Brain pericyte (primary cell): ENCODE results near the gene HDAC2.
"Not testable (repeated sequence)": the region's sequence is repeated elsewhere in the genome, so short reads cannot be mapped to it uniquely, and the experiment has no call there.

Source experiments
- DNase-seq: peaks from one replicate; pipeline ENCODE4 v3.0.0-alpha.2; 2012; ENCODE audit warnings: low read depth, low spot score

The HDAC2 gene

DNA sequence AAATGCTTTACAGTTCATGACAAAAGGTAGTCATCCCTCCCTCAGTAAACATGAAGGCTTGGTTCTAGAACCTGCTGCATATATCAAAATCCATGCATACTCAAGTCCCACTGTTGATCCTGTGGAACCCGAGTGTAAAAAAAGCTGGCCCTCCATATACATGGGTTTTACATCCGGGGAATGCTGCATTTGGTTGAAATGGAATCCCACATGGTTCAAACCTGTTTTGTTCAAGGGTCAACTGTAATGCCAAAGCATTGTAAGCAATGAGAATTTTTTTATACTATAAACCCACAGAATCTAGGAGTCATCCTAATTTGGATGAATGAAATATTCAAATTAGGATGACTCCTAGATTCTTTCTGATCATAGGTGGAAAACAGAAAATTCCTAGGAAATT is 5.9 kb upstream of the HDAC2 start:
- DNase-seq, result no peak

DNA sequence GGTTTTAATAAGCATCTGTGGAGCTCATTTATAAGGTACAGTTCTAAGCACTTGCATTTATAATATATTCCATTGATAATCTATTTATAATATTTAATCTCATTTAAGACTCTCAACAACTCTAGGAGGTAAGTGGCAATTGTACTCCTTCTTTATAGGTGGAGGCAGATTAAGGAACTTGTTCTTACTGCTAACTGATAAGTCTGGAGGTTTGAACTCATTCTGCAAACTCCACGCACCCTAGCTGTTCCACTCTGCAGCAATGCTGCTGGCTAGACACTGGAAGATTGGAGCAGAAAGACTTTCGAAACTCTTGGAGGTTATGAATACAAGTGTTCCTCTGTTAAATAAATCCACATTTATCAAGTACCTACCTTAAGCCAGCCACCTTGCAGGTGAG is 793 bp upstream of the HDAC2 start:
- DNase-seq, result no peak

DNA sequence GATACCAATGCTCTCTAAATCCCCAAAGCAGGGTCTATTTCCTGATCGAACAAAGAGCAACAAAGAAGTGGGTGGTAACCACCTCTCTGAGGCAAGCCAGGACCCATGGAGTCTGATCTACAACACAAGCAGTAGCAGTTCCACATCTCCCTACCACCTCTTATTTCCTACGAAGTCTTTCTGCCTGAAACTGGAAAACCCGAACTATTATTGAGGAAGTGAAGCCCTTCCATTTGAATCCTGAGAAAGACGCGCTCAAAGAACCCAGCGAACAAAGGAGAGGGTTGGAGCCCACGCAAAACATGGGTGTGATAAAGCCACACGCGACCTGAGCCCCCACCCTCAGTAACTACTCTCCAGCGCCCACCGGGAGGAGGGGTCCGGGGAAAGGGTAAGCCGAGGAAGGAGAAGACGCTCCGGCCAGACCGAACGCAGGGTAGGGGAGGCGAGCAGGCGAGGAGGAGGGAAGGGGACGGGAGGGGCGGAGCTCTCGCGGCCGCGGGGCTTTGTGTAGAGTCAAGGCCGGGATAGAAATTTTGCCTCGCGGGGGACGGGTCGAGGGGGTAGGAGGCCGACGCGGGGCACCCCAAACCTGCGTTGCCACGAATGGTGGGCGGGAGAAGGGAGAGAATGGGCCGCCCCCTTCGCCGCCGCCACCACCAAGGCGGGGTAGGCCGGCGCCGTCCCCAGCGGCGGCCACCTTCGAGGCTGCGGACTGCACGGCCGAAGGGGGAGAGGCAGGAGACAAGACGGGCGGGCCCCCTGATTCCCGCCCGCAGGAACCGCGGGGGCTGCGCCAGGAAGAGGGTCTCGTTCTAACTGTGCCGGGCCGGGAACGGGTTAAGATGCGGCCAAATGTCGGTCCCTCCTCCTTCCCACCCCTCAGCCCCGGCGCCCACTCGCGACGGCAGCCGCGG is 802 bp downstream of the HDAC2 start:
- no peak for DNase-seq

DNA sequence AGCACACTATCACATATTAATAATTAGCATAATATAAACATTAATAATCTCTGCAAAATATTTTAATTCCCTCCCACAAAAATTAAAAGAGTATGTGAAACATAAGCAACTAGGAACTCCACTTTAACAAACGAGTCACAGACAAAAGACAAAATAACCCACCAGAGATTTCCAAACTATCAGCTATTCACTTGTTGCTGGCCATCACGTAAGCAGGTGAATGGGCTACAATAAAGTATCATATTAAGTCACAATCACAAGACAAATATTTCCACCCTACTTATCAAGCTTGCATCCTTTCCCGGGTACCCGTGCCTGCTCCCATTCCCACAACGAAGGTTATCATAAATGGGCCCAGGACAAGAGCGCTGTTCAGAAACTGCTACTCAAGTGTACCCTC is 2.5 kb downstream of the HDAC2 start:
- no peak for DNase-seq

DNA sequence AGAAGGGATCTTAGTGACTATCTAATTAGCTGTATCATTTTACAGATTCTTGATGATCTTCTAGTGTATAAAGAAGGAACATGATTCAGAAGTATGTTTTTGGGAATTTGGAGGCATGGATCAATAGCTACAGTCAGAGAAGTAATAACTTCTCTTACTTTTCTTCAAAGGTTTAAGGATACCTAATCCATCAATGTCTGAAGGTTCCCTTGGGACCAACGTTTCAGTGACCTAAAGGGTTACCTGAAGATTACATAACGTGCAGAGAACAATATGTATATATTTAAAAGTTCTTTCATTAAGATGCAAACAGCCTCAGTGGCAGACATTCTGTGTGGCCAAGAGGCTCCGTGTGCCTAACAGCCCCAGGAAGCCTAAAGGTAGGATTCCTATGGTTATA is 3.2 kb downstream of the HDAC2 start:
- DNase-seq, result no peak

DNA sequence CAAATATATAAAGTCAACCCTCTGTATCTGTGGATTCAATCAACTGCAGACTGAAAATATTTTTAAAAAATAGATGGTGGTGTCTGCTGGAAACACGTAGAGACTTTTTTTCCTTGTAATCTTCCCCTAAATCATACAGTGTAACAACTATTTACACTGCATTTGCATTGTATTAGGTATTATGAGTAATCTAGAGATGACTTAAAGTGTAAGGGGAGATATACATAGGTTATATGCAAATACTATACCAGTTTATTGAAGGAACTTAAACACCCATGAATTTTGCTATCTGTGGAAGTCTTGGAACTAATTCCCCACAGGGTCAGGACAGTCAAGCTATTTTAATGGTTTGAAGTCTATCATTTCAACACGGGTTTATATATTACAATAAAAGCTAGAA is 10.2 kb downstream of the HDAC2 start:
- DNase-seq, result no peak

DNA sequence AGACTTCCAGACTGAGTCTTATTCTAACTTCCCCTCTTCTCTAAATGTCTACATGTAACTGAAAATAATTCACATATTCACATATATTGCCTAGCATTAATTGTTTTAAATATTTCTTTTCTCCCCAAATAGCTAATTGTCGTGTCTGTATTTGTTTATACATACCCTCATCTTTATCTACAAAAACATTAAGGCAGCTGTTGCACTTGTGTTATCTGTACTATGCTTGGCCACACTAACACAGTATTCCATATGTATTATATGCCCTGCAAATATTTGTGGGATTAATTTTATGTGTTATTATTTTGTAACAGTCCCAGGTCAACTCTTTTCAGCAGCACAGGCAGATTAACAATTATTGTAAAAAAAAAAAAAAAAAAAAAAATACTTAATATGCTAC is 11.7 kb downstream of the HDAC2 start:
- DNase-seq, result no peak

DNA sequence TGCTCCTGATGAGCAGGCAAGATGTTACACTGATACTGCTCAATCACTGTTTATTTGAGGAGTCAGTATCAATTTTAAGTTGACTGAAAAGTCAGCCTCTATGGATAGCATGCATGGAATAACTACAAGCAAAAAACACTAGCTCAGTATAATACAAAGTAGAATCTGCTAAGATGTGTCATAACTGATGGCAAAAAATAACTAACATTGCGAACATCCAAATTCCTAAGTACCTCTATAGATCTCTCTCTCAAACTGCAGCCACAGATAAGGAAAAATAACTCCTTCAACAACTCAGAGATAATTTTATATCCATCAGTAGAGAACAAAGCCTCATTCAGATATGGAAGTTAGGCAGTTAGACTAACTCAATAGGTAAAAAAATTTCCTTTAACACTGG is 16.3 kb downstream of the HDAC2 start:
- no peak for DNase-seq

DNA sequence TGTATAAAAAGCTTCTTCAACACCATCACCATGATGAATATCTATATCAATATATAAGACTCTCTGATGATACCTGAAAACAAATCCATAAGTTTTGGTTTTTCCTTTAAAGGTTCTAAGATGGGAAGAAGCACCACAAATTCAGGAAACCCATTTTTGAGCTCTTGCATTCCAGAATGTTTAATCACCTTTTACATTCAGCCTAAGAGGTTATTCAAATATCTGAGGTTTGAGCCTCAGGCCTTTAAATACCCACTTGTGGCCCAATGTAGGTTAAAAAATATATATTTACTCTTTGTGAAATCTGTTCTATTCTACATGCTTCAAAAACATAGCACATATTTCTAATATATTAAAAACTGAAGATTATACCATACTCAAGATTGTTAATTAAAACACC is 17.6 kb downstream of the HDAC2 start:
- no peak for DNase-seq

DNA sequence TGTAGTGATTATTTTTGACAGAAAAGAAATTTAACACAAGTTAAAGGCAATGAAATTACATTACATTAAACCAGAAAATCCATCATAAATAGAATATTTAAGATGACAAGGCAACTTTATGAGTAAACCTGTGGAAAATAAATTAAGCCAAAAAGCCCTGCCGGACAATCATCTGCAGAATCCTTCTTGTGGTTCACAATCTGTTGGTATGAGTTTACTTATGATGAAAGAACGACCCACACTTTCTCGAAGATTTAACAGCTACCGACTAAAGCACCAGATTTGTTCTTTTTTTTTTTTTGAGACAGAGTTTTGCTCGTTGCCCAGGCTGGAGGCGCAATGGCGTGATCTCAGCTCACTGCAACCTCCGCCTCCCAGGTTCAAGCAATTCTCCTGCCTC is 21.4 kb downstream of the HDAC2 start:
- DNase-seq, result no peak

DNA sequence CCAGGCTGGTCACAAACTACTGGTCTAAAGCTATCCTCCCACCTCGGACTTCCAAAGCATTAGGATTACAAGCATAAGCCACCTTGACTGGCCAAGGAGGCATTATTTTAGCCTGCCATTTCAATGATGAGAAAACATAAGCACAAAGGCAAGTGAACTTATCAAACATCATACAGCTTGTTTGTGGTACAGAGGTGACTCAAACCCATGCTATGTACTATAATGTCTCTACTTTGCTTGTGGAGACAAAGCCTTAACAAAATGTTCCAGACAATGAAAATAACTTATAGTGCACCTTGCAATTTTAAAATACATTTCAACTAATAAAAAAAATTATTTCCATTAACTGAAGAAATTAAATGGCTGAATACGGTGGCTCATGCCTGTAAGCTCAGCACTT is 26.2 kb downstream of the HDAC2 start:
- DNase-seq, result no peak

DNA sequence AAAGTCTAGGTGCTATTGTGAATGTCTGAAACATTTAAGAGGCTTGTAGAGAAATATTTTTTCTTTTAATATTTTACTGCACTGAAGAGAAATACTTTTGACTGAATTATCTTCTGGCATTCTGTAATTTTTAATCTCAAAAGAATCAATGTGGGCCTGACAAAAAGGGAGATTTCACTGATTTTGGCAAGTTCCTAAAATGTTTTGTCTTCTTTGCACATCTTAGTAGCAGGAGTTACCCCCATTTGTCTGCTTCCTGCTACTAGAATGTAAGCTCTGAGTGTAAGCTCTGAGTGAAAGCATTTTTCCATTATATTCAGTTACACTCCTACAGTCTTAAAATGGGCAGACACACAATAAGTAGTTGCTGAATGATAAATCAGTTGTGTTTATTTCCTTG is 31.1 kb downstream of the HDAC2 start:
- DNase-seq, result no peak

DNA sequence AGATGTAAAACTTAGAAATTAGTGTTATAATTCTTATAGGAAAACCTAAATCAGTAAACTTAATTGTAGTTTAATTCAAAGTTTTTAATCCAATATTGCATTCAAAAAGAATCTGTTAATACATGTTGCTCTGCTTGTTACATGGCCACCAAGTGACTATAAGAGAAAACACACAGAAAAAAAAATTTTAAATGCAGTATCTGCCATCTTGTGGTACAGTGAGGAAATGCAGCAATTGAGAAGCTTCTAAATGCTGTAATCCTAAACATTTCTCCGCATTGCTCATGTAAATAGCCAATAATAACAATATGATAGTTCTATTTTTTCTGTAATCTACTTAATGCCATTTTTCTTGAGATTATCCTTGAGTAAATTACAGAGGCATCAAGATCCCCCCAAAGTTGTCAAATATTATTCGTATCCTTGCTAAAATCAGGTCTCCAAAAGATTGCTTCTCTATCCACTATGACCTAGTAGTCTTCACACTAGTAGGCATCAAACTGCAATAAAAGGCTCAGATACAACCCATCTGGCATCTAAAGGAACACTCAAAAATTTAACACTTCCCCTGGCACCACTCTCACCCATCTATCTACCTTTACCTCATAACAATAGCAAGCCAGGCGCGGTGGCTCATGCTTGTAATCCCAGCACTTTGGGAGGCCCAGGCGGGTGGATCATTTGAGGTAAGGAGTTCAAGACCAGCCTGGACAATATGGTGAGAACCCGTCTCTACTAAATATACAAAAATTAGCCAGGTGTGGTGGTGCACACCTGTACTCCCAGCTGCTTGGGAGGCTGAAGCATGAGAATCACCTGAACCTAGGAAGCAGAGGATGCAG is 34.6 kb downstream of the HDAC2 start:
- peak; percentile 30 for DNase-seq

DNA sequence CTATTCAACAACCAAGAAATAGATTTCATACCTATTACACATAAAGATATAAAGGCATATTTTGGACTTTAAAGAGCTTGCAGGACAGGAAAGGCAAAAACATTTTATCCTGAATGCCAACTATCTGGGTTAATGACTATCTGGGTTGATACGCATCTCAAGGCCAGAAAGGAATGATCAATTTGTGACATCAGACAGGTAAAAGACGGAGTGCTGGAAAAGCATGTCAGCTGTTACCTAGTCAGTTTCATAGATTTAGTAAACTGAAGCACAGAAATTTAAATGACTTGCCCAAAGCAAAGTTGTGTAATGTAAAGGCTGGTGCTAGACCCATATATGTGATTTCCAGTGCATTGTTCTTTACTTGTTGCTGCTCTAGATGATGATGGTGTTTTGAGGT is 36.8 kb downstream of the HDAC2 start:
- DNase-seq, result no peak

DNA sequence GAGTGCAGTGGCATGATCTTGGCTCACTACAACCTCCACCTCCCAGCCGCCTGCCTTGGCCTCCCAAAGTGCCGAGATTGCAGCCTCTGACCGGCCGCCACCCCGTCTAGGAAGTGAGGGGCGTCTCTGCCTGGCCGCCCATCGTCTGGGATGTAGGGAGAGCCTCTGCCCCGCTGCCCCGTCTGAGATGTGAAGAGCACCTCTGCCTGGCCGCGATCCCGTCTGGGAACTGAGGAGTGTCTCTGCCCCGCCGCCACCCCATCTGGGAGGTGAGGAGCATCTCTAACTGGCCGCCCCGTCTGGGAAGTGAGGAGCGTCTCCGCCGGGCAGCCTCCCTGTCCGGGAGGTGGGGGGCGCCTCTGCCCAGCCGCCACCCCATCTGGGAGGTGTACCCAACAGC is 39.0 kb downstream of the HDAC2 start:
- DNase-seq, result not testable (repeated sequence)

DNA sequence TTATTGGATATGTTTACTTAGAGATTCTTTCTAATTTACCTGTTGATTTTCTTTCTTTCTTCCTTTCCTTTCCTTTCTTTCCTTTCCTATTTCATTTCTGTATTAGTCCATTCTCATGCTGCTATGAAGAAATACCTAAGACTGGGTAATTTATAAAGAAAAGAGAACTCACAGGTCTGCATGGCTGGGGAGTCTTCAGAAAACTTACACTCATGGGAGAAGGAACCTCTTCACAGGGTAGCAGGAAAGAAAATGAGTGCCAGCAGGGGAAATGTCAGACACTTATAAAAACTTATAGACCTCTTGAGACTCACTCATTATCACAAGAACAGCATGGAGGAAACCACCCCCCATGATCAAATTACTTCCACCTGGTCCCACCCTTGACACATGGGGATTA is 40.8 kb downstream of the HDAC2 start:
- DNase-seq, result no peak

DNA sequence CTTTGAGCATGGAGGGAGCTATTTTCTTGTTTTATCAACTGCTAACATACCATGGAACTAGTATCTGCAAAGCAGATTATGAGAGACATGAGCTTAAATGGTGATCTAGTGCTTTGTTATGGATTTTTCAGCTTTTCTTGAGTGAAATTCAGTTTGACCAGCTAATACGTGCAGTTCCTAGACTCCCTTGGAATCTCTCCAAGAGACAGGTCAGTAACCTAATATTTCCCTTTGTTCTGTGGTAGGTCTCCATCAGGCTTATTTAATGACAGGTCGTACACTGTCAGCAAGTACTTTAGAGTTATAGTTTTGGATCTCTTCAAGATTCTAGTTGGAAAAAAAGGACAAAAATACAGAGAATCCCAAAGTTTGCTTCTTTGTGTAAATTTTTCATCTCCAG is 43.9 kb downstream of the HDAC2 start:
- DNase-seq, result no peak

DNA sequence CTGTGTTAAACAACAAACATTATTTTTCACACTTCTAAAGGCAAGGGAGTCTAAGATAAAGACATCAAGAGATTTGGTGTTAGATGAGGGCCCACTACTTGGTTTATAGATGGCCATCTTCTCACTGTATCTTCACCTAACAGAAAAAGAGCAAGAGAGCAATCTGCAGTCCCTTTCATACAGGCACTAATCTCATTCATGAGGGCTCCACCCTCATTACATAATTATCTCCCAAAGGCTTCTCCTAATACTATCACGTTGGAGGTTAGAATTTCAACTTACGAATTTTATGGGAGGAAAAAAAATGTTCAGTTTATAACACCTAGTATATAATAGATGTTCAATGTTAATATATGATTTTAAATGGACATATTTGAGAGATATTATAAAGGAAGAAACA is 45.6 kb downstream of the HDAC2 start:
- DNase-seq, result no peak

DNA sequence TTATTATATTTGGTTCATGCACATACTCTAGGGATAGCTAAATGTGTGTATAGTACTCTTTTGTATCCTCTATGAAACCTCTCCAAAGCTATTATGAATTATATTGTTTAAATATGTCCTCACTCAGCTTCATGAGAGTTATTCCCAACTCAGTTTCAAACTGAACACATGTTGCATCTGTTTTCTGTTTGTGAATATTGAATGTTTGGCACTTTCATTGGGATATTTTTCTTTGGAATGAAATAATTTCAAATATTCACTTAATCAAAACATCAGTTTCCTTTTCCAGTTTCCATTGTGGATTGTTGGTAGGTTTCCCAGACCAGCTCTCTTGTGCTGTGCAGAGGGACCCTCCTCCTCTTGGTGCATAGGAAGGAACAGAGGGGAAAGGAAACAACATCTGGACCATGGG is 46.6 kb downstream of the HDAC2 start:
- no peak for DNase-seq

DNA sequence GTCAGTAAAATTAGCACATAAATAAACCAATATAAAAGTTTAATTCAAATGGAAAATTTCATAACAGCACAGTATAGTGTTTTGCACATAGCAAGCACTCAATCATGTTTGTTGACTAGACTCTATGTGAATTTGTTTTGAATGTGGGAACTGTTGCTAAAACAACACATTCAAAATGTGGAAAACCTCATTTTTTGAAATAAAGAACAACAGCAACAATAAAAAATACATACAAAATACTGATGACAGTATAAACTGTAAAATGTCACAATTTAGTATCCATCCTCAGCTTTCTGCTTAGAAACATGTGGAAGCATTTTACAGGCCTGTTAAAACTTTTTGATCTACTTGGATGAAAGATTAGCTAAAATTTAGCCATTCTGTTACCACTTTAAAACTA is 47.4 kb downstream of the HDAC2 start:
- no peak for DNase-seq

DNA sequence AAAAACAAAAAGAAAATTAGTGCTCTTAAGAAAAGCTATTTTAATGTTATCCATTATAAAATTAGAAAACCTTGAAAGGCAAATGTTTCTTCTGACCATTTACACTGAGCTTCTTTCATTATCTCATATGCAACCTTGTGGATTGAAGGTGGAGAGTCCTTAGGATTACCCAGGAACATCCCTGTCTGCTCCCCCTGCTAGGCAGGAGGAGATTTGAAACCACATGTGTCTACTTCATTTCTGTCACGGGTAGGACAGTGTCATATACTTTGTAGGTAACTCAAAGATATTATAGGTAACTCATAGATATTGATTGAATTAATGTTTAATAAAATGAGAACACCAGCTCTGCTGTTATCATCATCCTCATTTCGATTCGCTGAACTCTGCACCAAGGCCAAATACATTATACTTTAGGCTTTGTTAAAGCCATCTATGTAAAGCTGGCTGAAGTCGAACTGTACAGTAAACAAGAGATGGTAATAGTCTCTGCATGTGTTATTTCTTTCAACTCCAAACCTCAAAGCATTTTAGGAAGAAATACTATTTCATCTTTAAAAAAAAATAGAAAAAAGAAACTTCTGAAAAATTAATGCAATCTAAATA is 49.5 kb downstream of the HDAC2 start:
- DNase-seq, result no peak

DNA sequence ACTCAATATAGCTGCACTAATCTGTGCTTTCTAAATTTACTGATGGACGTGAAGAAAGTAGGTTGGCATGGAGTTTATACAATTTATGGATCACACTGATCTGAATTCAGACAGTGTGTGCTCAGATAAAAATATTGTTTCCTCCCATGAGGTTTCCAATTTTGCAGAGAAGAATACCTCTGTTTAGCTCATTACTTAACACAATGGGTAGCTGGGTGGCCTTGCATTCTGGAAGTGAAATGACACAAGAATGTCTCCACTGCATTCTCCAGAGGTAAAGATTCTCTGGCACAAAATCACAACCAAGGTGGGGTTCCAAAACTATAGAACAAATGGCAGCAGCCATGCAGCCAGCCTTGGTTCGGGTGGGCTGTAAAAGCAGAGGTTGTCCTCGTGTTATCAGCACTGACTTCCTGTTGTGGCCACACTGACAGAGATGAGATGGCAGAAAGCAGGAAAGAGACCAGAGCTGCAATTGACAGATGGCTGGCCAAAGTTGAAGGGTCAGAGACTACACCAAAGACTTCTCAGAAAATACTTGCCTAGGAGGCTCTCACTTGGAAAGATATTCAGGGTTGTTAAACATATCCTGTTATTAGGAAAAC is 50.2 kb downstream of the HDAC2 start:
- DNase-seq, result no peak
